Measurements from ENCODE around the gene CCNJL. TPM values are rescaled to one million over a fixed set of nuclear protein-coding genes. Genes with fewer than 3 reads are reported as not detected.
"Not testable (repeated sequence)": the region's sequence is repeated elsewhere in the genome, so short reads cannot be mapped to it uniquely, and the experiment has no call there.

Gene CCNJL
- total RNA-seq, 1 experiment from 2014 or later = 20.9 TPM

- DNase-seq = no peak
- no peaks in the 10 kb centered on the region for H3K27me3 ChIP-seq (ENCODE audit: control insufficient read depth, insufficient read depth, low read length)
- H3K36me3 ChIP-seq (replicated peaks; ENCODE audit: control insufficient read depth, insufficient read depth, low read length) = no peaks in the 10 kb centered on the region
- no peak overlapping the region for H3K4me3 ChIP-seq (ENCODE audit: insufficient read depth, low read depth, low read length)
Measured at GRCh38 chr5:160348080-160348479, 35.7 kb upstream of the CCNJL start.

GRCh38 chr5:160347448-160347847 is 35.1 kb upstream of the CCNJL start:
- no peak overlapping the region for H3K4me3 ChIP-seq (ENCODE audit: insufficient read depth, low read depth, low read length)
- no peaks in the 10 kb centered on the region for H3K36me3 ChIP-seq (replicated peaks; ENCODE audit: control insufficient read depth, insufficient read depth, low read length)
- no peaks in the 10 kb centered on the region for H3K27me3 ChIP-seq (ENCODE audit: control insufficient read depth, insufficient read depth, low read length)
- DNase-seq = no peak

- no peak for DNase-seq
- no peak overlapping the region for H3K4me3 ChIP-seq (ENCODE audit: insufficient read depth, low read depth, low read length)
- no peaks in the 10 kb centered on the region for H3K36me3 ChIP-seq (replicated peaks; ENCODE audit: control insufficient read depth, insufficient read depth, low read length)
- H3K27me3 ChIP-seq (ENCODE audit: control insufficient read depth, insufficient read depth, low read length) = no peaks in the 10 kb centered on the region
Measured at GRCh38 chr5:160342413-160342941, 30.1 kb upstream of the CCNJL start.

GRCh38 chr5:160341309-160341870 is 29.0 kb upstream of the CCNJL start:
- H3K4me3 ChIP-seq (ENCODE audit: insufficient read depth, low read depth, low read length) = no peak overlapping the region
- no peak for DNase-seq

GRCh38 chr5:160340513-160340912 is 28.1 kb upstream of the CCNJL start:
- H3K4me3 ChIP-seq (ENCODE audit: insufficient read depth, low read depth, low read length); H3K27me3 ChIP-seq (ENCODE audit: control insufficient read depth, insufficient read depth, low read length); H3K36me3 ChIP-seq (replicated peaks; ENCODE audit: control insufficient read depth, insufficient read depth, low read length); DNase-seq: not testable (repeated sequence)

More at GRCh38 chr5:160341309-160341870, 29.0 kb upstream of the CCNJL start:
- no peaks in the 10 kb centered on the region for H3K36me3 ChIP-seq (replicated peaks; ENCODE audit: control insufficient read depth, insufficient read depth, low read length)
- no peaks in the 10 kb centered on the region for H3K27me3 ChIP-seq (ENCODE audit: control insufficient read depth, insufficient read depth, low read length)

- Histone ChIP-seq H3K27me3 (ENCODE audit: control insufficient read depth, insufficient read depth, low read length) (no peaks in the 10 kb centered on the region), H3K36me3 (replicated peaks; ENCODE audit: control insufficient read depth, insufficient read depth, low read length) (no peaks in the 10 kb centered on the region), H3K4me3 (ENCODE audit: insufficient read depth, low read depth, low read length) (no peak overlapping the region)
- DNase-seq = no peak
Measured at GRCh38 chr5:160339406-160340130, 27.2 kb upstream of the CCNJL start.

- DNase-seq; H3K4me3 ChIP-seq (ENCODE audit: insufficient read depth, low read depth, low read length); H3K36me3 ChIP-seq (replicated peaks; ENCODE audit: control insufficient read depth, insufficient read depth, low read length); H3K27me3 ChIP-seq (ENCODE audit: control insufficient read depth, insufficient read depth, low read length): not testable (repeated sequence)
Measured at GRCh38 chr5:160334716-160335115, 22.4 kb upstream of the CCNJL start.

- H3K36me3 ChIP-seq (replicated peaks; ENCODE audit: control insufficient read depth, insufficient read depth, low read length) = no peaks in the 10 kb centered on the region
Measured at GRCh38 chr5:160333721-160334120, 21.4 kb upstream of the CCNJL start.

GRCh38 chr5:160330212-160330611 is 17.8 kb upstream of the CCNJL start:
- Histone ChIP-seq H3K36me3 (replicated peaks; ENCODE audit: control insufficient read depth, insufficient read depth, low read length) (no peaks in the 10 kb centered on the region), H3K4me3 (ENCODE audit: insufficient read depth, low read depth, low read length) (no peak overlapping the region), H3K27me3 (ENCODE audit: control insufficient read depth, insufficient read depth, low read length) (no peaks in the 10 kb centered on the region)
- no peak for DNase-seq

More at GRCh38 chr5:160333721-160334120, 21.4 kb upstream of the CCNJL start:
- no peaks in the 10 kb centered on the region for H3K27me3 ChIP-seq (ENCODE audit: control insufficient read depth, insufficient read depth, low read length)
- no peak overlapping the region for H3K4me3 ChIP-seq (ENCODE audit: insufficient read depth, low read depth, low read length)
- no peak for DNase-seq

- Histone ChIP-seq H3K27me3 (ENCODE audit: control insufficient read depth, insufficient read depth, low read length) (no peaks in the 10 kb centered on the region), H3K4me3 (ENCODE audit: insufficient read depth, low read depth, low read length) (no peak overlapping the region), H3K36me3 (replicated peaks; ENCODE audit: control insufficient read depth, insufficient read depth, low read length) (no peaks in the 10 kb centered on the region)
- no peak for DNase-seq
Measured at GRCh38 chr5:160327818-160328217, 15.5 kb upstream of the CCNJL start.

GRCh38 chr5:160326981-160327380 is 14.6 kb upstream of the CCNJL start:
- no peak for DNase-seq
- Histone ChIP-seq H3K27me3 (ENCODE audit: control insufficient read depth, insufficient read depth, low read length) (no peaks in the 10 kb centered on the region), H3K4me3 (ENCODE audit: insufficient read depth, low read depth, low read length) (no peak overlapping the region), H3K36me3 (replicated peaks; ENCODE audit: control insufficient read depth, insufficient read depth, low read length) (no peaks in the 10 kb centered on the region)

- H3K4me3 ChIP-seq (ENCODE audit: insufficient read depth, low read depth, low read length) = no peak overlapping the region
- H3K36me3 ChIP-seq (replicated peaks; ENCODE audit: control insufficient read depth, insufficient read depth, low read length) = no peaks in the 10 kb centered on the region
- DNase-seq = no peak
- no peaks in the 10 kb centered on the region for H3K27me3 ChIP-seq (ENCODE audit: control insufficient read depth, insufficient read depth, low read length)
Measured at GRCh38 chr5:160325716-160326115, 13.4 kb upstream of the CCNJL start.

- Histone ChIP-seq H3K27me3 (ENCODE audit: control insufficient read depth, insufficient read depth, low read length) (no peaks in the 10 kb centered on the region), H3K36me3 (replicated peaks; ENCODE audit: control insufficient read depth, insufficient read depth, low read length) (no peaks in the 10 kb centered on the region), H3K4me3 (ENCODE audit: insufficient read depth, low read depth, low read length) (no peak overlapping the region)
- no peak for DNase-seq
Measured at GRCh38 chr5:160324886-160325285, 12.5 kb upstream of the CCNJL start.

- Histone ChIP-seq H3K36me3 (replicated peaks; ENCODE audit: control insufficient read depth, insufficient read depth, low read length) (no peaks in the 10 kb centered on the region), H3K4me3 (ENCODE audit: insufficient read depth, low read depth, low read length) (no peak overlapping the region), H3K27me3 (ENCODE audit: control insufficient read depth, insufficient read depth, low read length) (no peaks in the 10 kb centered on the region)
- DNase-seq = no peak
Measured at GRCh38 chr5:160318409-160318808, 6.0 kb upstream of the CCNJL start.

GRCh38 chr5:160317434-160317833 is 5.1 kb upstream of the CCNJL start:
- no peak for DNase-seq
- no peak overlapping the region for H3K4me3 ChIP-seq (ENCODE audit: insufficient read depth, low read depth, low read length)
- H3K27me3 ChIP-seq (ENCODE audit: control insufficient read depth, insufficient read depth, low read length) = no peaks in the 10 kb centered on the region
- no peaks in the 10 kb centered on the region for H3K36me3 ChIP-seq (replicated peaks; ENCODE audit: control insufficient read depth, insufficient read depth, low read length)

All from H7 (cell line).